Activated CD4-positive, alpha-beta T cell treated with anti-CD3 and anti-CD28 coated beads for 1 hour (primary cell): ENCODE measurements around the gene VPS72.

Experiments
- DNase-seq: peaks from one replicate; pipeline ENCODE4 v3.0.0-alpha.2; 2020

VPS72 gene

GRCh38 chr1:151184211-151184610 lies 5.8 kb downstream of the VPS72 start:
- DNase-seq: no peak

- DNase-seq: no peak
Measured at GRCh38 chr1:151176514-151177045, 13.4 kb downstream of the VPS72 start.

- no peak for DNase-seq
Measured at GRCh38 chr1:151175863-151176262, 14.1 kb downstream of the VPS72 start, which contains the start of gene TMOD4. Gene TMOD4, minus strand, starts transcription at chr1:151175981. Its CDS starts 1,106 bp downstream, at chr1:151174875.

GRCh38 chr1:151175041-151175741 lies 14.8 kb downstream of the VPS72 start:
- DNase-seq: no peak

GRCh38 chr1:151171190-151171589 lies 18.8 kb downstream of the VPS72 start:
- no peak for DNase-seq

GRCh38 chr1:151167116-151167515 lies 22.9 kb downstream of the VPS72 start:
- no peak for DNase-seq

GRCh38 chr1:151166505-151166956 lies 23.5 kb downstream of the VPS72 start:
- no peak for DNase-seq

- peak; percentile 92 for DNase-seq
Measured at GRCh38 chr1:151165738-151166504, 24.1 kb downstream of the VPS72 start, which contains the start of the genes LYSMD1 and SCNM1. Gene LYSMD1, minus strand, starts transcription at chr1:151165902. Its CDS starts 644 bp downstream, at chr1:151165258. Gene SCNM1, plus strand, starts transcription at chr1:151166144. Its CDS starts 9 bp downstream, at chr1:151166153.

- no peak for DNase-seq
Measured at GRCh38 chr1:151165281-151165737, 24.7 kb downstream of the VPS72 start.

GRCh38 chr1:151164732-151165280 lies 25.2 kb downstream of the VPS72 start:
- DNase-seq: no peak

GRCh38 chr1:151159373-151159772 lies 30.6 kb downstream of the VPS72 start:
- DNase-seq: no peak

- DNase-seq: no peak
Measured at GRCh38 chr1:151158751-151159251, 31.2 kb downstream of the VPS72 start.

GRCh38 chr1:151158326-151158725 lies 31.7 kb downstream of the VPS72 start:
- no peak for DNase-seq

GRCh38 chr1:151157067-151157531 lies 32.9 kb downstream of the VPS72 start:
- no peak for DNase-seq

- peak; percentile 55 for DNase-seq
Measured at GRCh38 chr1:151156515-151156819, 33.5 kb downstream of the VPS72 start, which contains the start of gene TNFAIP8L2. Gene TNFAIP8L2, plus strand, starts transcription at chr1:151156649. Its CDS starts 2,049 bp downstream, at chr1:151158698.

GRCh38 chr1:151147665-151148064 lies 42.3 kb downstream of the VPS72 start:
- no peak for DNase-seq

GRCh38 chr1:151147132-151147503 lies 42.9 kb downstream of the VPS72 start:
- no peak for DNase-seq

- DNase-seq: peak; percentile 80
Measured at GRCh38 chr1:151146412-151147131, 43.4 kb downstream of the VPS72 start, which contains the start of gene SEMA6C. Gene SEMA6C, minus strand, starts transcription at chr1:151146631. Its CDS starts 4,010 bp downstream, at chr1:151142621.

GRCh38 chr1:151146072-151146411 lies 44.0 kb downstream of the VPS72 start:
- DNase-seq: no peak

GRCh38 chr1:151145304-151146071 lies 44.5 kb downstream of the VPS72 start:
- no peak for DNase-seq
